ENCODE measurements around the gene TROAP.

GRCh38 chr12:49352351-49352750, 29.3 kb downstream of the TROAP start:
- no peak for TF ChIP-seq CTCF (IDR thresholded peaks at IDR 0.05; ENCODE audit: low read depth, low read length)
- TF ChIP-seq POLR2A (IDR thresholded peaks at IDR 0.05; ENCODE audit: extremely low read depth, insufficient read length): no peak
- no peak for TF ChIP-seq MAX (IDR thresholded peaks at IDR 0.05; ENCODE audit: low read depth, low read length)

Data from NB4 (cell line).